Transverse colon (tissue), 4 donors: ENCODE data around the gene HOXD1.

Experiments used
- EP300 ChIP-seq: sonication (generic); formaldehyde crosslinking; IDR thresholded peaks from one replicate; pipeline ENCODE4 v1.6.1; 2017; ENCODE audit warnings: antibody characterized with exemption, low read depth
- POLR2A ChIP-seq: fragments of 450-650 bp; IDR thresholded peaks from one replicate; pipeline ENCODE4 v1.6.1; 2016; ENCODE audit warnings: antibody characterized with exemption, mild to moderate bottlenecking, moderate library complexity
- POLR2AphosphoS5 ChIP-seq, 3 donors: sonication (generic); formaldehyde crosslinking; IDR thresholded peaks; one replicate each; pipeline ENCODE4 v1.6.1; 2016; ENCODE audit warnings: antibody characterized with exemption in 3 of 3
- TF ChIP-seq, protein P1 (sequence below), 5 experiments: fragments of 200-600 bp in 3 of 5; fragments of 450-650 bp in 2 of 5; sonication (generic) in 3 of 5; IDR thresholded peaks; 1 replicate in 2 of 5; 2 replicates in 3 of 5; pipeline ENCODE4 v1.5.1; 2016 to 2017; ENCODE audit warnings: antibody characterized with exemption in 5 of 5, inconsistent platforms in 3 of 5, mild to moderate bottlenecking in 2 of 5, moderate library complexity in 1 of 5

DNA sequence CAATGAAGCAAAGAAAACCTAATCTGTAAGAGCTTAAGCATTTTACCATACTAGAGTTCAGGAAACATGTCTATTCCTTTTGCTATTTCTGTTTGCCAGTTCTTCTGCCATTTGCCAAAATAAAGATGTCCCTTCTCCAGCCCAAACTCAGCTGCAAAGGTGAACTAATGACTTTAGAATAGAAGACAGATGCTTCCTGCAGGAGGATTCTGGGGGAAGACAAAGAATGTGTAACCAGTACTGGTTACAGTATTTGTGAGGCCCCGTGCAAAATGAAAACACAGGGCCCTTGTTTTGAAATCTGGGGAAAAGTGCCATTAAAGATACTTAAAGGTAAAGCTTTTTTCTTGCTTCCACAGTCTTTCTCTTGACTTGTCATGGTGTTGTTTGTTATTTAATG, 46.5 kb downstream of the HOXD1 start:
- TF ChIP-seq, protein P1, sequence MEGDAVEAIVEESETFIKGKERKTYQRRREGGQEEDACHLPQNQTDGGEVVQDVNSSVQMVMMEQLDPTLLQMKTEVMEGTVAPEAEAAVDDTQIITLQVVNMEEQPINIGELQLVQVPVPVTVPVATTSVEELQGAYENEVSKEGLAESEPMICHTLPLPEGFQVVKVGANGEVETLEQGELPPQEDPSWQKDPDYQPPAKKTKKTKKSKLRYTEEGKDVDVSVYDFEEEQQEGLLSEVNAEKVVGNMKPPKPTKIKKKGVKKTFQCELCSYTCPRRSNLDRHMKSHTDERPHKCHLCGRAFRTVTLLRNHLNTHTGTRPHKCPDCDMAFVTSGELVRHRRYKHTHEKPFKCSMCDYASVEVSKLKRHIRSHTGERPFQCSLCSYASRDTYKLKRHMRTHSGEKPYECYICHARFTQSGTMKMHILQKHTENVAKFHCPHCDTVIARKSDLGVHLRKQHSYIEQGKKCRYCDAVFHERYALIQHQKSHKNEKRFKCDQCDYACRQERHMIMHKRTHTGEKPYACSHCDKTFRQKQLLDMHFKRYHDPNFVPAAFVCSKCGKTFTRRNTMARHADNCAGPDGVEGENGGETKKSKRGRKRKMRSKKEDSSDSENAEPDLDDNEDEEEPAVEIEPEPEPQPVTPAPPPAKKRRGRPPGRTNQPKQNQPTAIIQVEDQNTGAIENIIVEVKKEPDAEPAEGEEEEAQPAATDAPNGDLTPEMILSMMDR (IDR thresholded peaks at IDR 0.05): no peak
- TF ChIP-seq EP300 (no peak), POLR2A (no peak), POLR2AphosphoS5 (IDR thresholded peaks at IDR 0.05) (no peak)
